A549 treated with Hydrocortisone at 1 μM for 4 hours (cell line): ENCODE data around the gene CEP78. TPM values are rescaled to one million over a fixed set of nuclear protein-coding genes. Genes with fewer than 3 reads are reported as not detected.

Source experiments
- total RNA-seq: library from RNA; stranded (reverse); fragments of 200-300 nt; extraction: Qiagen RNA extraction; gene quantifications from 5 replicates; pipeline ENCODE4 v1.2.3, GENCODE V29; 2022

CEP78 gene, protein sequence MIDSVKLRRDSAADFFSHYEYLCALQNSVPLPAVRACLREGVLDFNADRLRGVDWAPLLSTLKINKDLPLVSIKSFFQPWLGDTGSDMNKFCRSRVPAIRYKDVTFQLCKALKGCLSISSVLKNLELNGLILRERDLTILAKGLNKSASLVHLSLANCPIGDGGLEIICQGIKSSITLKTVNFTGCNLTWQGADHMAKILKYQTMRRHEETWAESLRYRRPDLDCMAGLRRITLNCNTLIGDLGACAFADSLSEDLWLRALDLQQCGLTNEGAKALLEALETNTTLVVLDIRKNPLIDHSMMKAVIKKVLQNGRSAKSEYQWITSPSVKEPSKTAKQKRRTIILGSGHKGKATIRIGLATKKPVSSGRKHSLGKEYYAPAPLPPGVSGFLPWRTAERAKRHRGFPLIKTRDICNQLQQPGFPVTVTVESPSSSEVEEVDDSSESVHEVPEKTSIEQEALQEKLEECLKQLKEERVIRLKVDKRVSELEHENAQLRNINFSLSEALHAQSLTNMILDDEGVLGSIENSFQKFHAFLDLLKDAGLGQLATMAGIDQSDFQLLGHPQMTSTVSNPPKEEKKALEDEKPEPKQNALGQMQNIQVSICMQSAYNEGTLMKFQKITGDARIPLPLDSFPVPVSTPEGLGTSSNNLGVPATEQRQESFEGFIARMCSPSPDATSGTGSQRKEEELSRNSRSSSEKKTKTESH
- total RNA-seq, result 16.8 to 20.6 TPM (median 17.2 TPM) in 5 replicates

GRCh38 chr9:78235762-78236550 is at the start of gene CEP78:
Gene CEP78 (plus strand): TSS chr9:78236075. CDS start chr9:78236351, 276 bp downstream.

DNA sequence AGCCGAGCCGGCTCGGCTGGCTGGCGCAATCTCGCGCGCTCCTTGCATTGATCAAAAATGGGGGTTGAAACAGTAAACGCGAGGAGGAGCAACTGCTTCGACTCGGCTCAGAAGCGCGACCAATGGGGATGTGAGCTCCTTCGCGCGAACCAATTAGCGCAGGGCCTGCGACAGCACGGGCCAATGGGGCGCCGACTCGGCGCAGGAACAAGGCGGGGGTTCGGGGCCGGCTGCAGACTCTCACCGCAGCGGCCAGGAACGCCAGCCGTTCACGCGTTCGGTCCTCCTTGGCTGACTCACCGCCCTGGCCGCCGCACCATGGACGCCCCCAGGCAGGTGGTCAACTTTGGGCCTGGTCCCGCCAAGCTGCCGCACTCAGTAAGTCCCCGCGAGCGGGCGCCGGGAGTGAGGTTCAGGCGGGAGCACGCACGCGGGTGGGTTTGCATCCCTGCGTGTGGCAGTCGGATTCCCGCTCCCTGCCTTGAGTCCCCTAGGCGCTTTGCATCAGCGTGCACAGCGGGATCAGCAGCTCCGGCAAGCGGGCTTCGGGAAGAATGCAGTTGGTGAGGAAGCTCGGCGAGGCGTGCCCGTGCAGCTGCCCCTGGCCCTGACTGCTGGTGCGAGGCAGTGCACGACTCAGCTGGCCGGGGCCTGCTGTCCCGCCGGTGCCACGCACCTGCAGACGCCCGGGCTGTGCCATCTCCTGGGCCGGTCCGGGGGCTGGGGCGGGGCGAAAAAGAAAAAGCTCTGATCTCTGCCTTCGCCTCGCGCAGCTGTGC is 61.2 kb downstream of the CEP78 start, which contains the start of gene PSAT1:
Gene PSAT1 (plus strand): TSS at position 233 of the 779 bp plus-strand sequence. CDS start 86 bp downstream, at position 319.

Other genes starting within 250 kb of the CEP78 start
- gene GNAQ, start 204.3 kb upstream of the CEP78 start, total RNA-seq, result 11.9 to 20.0 TPM (median 16.5 TPM) in 5 replicates
- gene PSAT1, start 61.0 kb downstream of the CEP78 start, total RNA-seq, result 147 to 180 TPM (median 169 TPM) in 5 replicates